ENCODE data around the gene RAB24.

GRCh38 chr5:177315411-177315810 lies 11.9 kb upstream of the RAB24 start:
- TF ChIP-seq, protein P1, sequence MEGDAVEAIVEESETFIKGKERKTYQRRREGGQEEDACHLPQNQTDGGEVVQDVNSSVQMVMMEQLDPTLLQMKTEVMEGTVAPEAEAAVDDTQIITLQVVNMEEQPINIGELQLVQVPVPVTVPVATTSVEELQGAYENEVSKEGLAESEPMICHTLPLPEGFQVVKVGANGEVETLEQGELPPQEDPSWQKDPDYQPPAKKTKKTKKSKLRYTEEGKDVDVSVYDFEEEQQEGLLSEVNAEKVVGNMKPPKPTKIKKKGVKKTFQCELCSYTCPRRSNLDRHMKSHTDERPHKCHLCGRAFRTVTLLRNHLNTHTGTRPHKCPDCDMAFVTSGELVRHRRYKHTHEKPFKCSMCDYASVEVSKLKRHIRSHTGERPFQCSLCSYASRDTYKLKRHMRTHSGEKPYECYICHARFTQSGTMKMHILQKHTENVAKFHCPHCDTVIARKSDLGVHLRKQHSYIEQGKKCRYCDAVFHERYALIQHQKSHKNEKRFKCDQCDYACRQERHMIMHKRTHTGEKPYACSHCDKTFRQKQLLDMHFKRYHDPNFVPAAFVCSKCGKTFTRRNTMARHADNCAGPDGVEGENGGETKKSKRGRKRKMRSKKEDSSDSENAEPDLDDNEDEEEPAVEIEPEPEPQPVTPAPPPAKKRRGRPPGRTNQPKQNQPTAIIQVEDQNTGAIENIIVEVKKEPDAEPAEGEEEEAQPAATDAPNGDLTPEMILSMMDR (IDR thresholded peaks at IDR 0.05), result no peak
- TF ChIP-seq POLR2A (IDR thresholded peaks at IDR 0.05), result no peak
